ENCODE measurements around the gene POLR3H. TPM values are rescaled to one million over a fixed set of nuclear protein-coding genes. Genes with fewer than 3 reads are reported as not detected.
A peak's percentile ranks its signal among the peaks of the same experiment; 100 is the strongest.

POLR3H gene
- polyA plus RNA-seq, 1 donor (not counting 4 experiments of a cell fraction or from before 2014, with no cell fraction given), result 44.7 TPM

GRCh38 chr22:41488076-41488475 lies 56.2 kb downstream of the POLR3H start:
- Histone ChIP-seq H3K4me2 (ENCODE audit: control insufficient read depth, extremely low read depth, insufficient read depth, low read depth, low read length) (no peak overlapping the region), H3K9ac (ENCODE audit: control insufficient read depth, extremely low read depth, insufficient read depth, low read length) (no peak overlapping the region), H3K9me1 (ENCODE audit: control insufficient read depth, extremely low read depth, insufficient read depth, low read length) (peaks cover 2% of the 10 kb centered on the region), H3K4me3 (ENCODE audit: control insufficient read depth in 2 of 3, extremely low read depth in 1 of 3, insufficient read depth in 2 of 3, low read depth in 1 of 3, low read length in 3 of 3) (no peak overlapping the region), H3K4me1 (ENCODE audit: control insufficient read depth, extremely low read depth, insufficient read depth, low read length) (no peaks in the 10 kb centered on the region), H3K36me3 (ENCODE audit: control insufficient read depth in 2 of 2, extremely low read depth in 1 of 2, insufficient read depth in 2 of 2, low read length in 2 of 2) (peaks cover 0 to 8% of the 10 kb centered on the region in 2 experiments), H3K27ac (ENCODE audit: control insufficient read depth, insufficient read depth, low read length) (no peak overlapping the region), H3K27me3 (ENCODE audit: control insufficient read depth, extremely low read depth, insufficient read depth, low read length) (no peaks in the 10 kb centered on the region), H4K20me1 (ENCODE audit: control insufficient read depth, extremely low read depth, insufficient read depth, low read length) (peaks cover 4% of the 10 kb centered on the region), H3K79me2 (ENCODE audit: control insufficient read depth, insufficient read depth, low read length) (peaks cover 62% of the 10 kb centered on the region), H3K9me3 (ENCODE audit: control insufficient read depth, low read depth, low read length) (no peaks in the 10 kb centered on the region), H2AFZ (ENCODE audit: control insufficient read depth, low read length) (no peak overlapping the region)
- no peak for DNase-seq (ENCODE audit: low read depth, low spot score)
- dilution Hi-C loops (cut with MboI; ENCODE audit: extremely low pct_ligation_motif_present, low sequenced_read_pairs), result no loop called here
- peak; percentile 34 for FAIRE-seq
- no peak for TF ChIP-seq EZH2 (IDR thresholded peaks at IDR 0.05; ENCODE audit: low read length)
- TF ChIP-seq, protein P1, sequence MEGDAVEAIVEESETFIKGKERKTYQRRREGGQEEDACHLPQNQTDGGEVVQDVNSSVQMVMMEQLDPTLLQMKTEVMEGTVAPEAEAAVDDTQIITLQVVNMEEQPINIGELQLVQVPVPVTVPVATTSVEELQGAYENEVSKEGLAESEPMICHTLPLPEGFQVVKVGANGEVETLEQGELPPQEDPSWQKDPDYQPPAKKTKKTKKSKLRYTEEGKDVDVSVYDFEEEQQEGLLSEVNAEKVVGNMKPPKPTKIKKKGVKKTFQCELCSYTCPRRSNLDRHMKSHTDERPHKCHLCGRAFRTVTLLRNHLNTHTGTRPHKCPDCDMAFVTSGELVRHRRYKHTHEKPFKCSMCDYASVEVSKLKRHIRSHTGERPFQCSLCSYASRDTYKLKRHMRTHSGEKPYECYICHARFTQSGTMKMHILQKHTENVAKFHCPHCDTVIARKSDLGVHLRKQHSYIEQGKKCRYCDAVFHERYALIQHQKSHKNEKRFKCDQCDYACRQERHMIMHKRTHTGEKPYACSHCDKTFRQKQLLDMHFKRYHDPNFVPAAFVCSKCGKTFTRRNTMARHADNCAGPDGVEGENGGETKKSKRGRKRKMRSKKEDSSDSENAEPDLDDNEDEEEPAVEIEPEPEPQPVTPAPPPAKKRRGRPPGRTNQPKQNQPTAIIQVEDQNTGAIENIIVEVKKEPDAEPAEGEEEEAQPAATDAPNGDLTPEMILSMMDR (optimal IDR thresholded peaks at IDR 0.05 in 1 of 3, IDR thresholded peaks at IDR 0.05 in 1 of 3, conservative IDR thresholded peaks at IDR 0.05 in 1 of 3; ENCODE audit: extremely low read depth in 1 of 3, insufficient read depth in 2 of 3, low read length in 3 of 3), result no peak

GRCh38 chr22:41487037-41487935 lies 57.0 kb downstream of the POLR3H start:
- Histone ChIP-seq H3K9me1 (ENCODE audit: control insufficient read depth, extremely low read depth, insufficient read depth, low read length) (peaks cover 2% of the 10 kb centered on the region), H3K9me3 (ENCODE audit: control insufficient read depth, low read depth, low read length) (no peaks in the 10 kb centered on the region), H3K4me1 (ENCODE audit: control insufficient read depth, extremely low read depth, insufficient read depth, low read length) (peaks cover 1% of the 10 kb centered on the region), H3K4me3 (ENCODE audit: control insufficient read depth in 2 of 3, extremely low read depth in 1 of 3, insufficient read depth in 2 of 3, low read depth in 1 of 3, low read length in 3 of 3) (no peak overlapping the region), H3K9ac (ENCODE audit: control insufficient read depth, extremely low read depth, insufficient read depth, low read length) (no peak overlapping the region), H3K79me2 (ENCODE audit: control insufficient read depth, insufficient read depth, low read length) (peaks cover 66% of the 10 kb centered on the region), H2AFZ (ENCODE audit: control insufficient read depth, low read length) (no peak overlapping the region), H3K27ac (ENCODE audit: control insufficient read depth, insufficient read depth, low read length) (no peak overlapping the region), H3K27me3 (ENCODE audit: control insufficient read depth, extremely low read depth, insufficient read depth, low read length) (no peaks in the 10 kb centered on the region), H3K4me2 (ENCODE audit: control insufficient read depth, extremely low read depth, insufficient read depth, low read depth, low read length) (no peak overlapping the region), H4K20me1 (ENCODE audit: control insufficient read depth, extremely low read depth, insufficient read depth, low read length) (peaks cover 4% of the 10 kb centered on the region), H3K36me3 (ENCODE audit: control insufficient read depth in 2 of 2, extremely low read depth in 1 of 2, insufficient read depth in 2 of 2, low read length in 2 of 2) (peaks cover 0 to 6% of the 10 kb centered on the region in 2 experiments)
- TF ChIP-seq, protein P1 (optimal IDR thresholded peaks at IDR 0.05 in 1 of 3, IDR thresholded peaks at IDR 0.05 in 1 of 3, conservative IDR thresholded peaks at IDR 0.05 in 1 of 3; ENCODE audit: extremely low read depth in 1 of 3, insufficient read depth in 2 of 3, low read length in 3 of 3), result no peak
- dilution Hi-C loops (cut with MboI; ENCODE audit: extremely low pct_ligation_motif_present, low sequenced_read_pairs), result no loop called here
- FAIRE-seq, result no peak
- DNase-seq (ENCODE audit: low read depth, low spot score), result no peak
